C4-2B (cell line): Measurements from ENCODE around the gene MLEC.

Source experiments
- ZFX ChIP-seq: fragments of 450-650 bp; IDR thresholded peaks from 2 replicates; pipeline ENCODE4 v1.6.1; 2017
- TF ChIP-seq, protein P1 (sequence below): fragments of 450-650 bp; conservative IDR thresholded peaks from 2 replicates; pipeline ENCODE4 v1.5.1; 2017; ENCODE audit warnings: mild to moderate bottlenecking

DNA sequence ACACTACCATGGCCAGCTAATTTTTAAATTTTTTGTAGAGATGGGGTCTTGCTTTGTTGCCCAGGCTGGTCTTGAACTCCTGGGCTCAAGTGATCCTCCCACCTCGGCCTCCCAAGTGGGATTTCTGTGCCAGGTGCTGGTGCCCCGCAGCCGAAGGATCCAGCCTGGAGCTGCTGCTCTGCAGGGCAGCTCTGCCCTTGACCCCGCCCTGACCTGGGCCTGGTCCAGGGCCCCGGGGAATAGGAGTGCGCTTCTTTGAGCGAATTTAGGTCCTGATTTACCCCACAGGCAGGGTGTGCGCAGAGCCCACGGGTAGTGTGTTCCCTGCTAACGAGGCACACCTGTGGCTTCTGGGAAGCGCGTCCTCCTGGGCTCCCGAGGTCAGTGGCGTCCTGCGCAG, 53.9 kb downstream of the MLEC start:
- TF ChIP-seq, protein P1, sequence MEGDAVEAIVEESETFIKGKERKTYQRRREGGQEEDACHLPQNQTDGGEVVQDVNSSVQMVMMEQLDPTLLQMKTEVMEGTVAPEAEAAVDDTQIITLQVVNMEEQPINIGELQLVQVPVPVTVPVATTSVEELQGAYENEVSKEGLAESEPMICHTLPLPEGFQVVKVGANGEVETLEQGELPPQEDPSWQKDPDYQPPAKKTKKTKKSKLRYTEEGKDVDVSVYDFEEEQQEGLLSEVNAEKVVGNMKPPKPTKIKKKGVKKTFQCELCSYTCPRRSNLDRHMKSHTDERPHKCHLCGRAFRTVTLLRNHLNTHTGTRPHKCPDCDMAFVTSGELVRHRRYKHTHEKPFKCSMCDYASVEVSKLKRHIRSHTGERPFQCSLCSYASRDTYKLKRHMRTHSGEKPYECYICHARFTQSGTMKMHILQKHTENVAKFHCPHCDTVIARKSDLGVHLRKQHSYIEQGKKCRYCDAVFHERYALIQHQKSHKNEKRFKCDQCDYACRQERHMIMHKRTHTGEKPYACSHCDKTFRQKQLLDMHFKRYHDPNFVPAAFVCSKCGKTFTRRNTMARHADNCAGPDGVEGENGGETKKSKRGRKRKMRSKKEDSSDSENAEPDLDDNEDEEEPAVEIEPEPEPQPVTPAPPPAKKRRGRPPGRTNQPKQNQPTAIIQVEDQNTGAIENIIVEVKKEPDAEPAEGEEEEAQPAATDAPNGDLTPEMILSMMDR = no peak
- no peak for TF ChIP-seq ZFX
